Cardiac fibroblast (primary cell): ENCODE results near the gene TSPAN9.
A peak's percentile ranks its signal among the peaks of the same experiment; 100 is the strongest.

ENCODE experiments used
- DNase-seq, 2 donors: peaks; one replicate each; pipeline versions ENCODE4 v3.0.0 to v3.0.0-alpha.2; 2010; ENCODE audit warnings: low read depth in 2 of 2
- H3K4me3 ChIP-seq, 2 donors: replicated peaks in 1 of 2; 1 replicate in 1 of 2; 2 replicates in 1 of 2; pipeline ENCODE4 v1.5.1; 2011; ENCODE audit warnings: low read depth in 2 of 2, low read length in 2 of 2, mild to moderate bottlenecking in 2 of 2, moderate library complexity in 1 of 2
- TF ChIP-seq, protein P1 (sequence below): IDR thresholded peaks from one replicate; pipeline ENCODE4 v1.5.1; 2011; ENCODE audit warnings: low read depth, mild to moderate bottlenecking, low read length, inconsistent platforms

The TSPAN9 gene

DNA sequence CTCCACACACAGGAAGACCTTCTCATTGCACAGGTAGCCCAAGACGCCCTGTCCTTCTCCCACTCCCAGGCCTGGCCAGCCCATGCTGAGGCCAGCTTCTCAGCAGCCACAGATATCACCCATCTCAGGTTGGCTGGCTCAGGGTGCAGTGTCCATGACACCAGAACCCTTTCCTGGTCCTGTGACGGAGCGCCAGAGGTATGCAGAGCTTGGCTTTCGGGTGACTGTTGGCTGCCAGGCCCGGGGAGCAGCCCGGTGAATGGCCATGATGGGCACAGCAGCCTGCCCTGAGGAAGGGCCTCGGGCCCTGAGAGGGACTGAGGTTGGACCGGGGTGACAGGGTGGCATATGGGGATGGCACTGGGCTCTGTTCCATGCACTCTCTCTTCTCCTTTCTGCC lies 173.4 kb downstream of the TSPAN9 start:
- no peak overlapping the region for H3K4me3 ChIP-seq
- DNase-seq = no peak
- TF ChIP-seq, protein P1, sequence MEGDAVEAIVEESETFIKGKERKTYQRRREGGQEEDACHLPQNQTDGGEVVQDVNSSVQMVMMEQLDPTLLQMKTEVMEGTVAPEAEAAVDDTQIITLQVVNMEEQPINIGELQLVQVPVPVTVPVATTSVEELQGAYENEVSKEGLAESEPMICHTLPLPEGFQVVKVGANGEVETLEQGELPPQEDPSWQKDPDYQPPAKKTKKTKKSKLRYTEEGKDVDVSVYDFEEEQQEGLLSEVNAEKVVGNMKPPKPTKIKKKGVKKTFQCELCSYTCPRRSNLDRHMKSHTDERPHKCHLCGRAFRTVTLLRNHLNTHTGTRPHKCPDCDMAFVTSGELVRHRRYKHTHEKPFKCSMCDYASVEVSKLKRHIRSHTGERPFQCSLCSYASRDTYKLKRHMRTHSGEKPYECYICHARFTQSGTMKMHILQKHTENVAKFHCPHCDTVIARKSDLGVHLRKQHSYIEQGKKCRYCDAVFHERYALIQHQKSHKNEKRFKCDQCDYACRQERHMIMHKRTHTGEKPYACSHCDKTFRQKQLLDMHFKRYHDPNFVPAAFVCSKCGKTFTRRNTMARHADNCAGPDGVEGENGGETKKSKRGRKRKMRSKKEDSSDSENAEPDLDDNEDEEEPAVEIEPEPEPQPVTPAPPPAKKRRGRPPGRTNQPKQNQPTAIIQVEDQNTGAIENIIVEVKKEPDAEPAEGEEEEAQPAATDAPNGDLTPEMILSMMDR = no peak

DNA sequence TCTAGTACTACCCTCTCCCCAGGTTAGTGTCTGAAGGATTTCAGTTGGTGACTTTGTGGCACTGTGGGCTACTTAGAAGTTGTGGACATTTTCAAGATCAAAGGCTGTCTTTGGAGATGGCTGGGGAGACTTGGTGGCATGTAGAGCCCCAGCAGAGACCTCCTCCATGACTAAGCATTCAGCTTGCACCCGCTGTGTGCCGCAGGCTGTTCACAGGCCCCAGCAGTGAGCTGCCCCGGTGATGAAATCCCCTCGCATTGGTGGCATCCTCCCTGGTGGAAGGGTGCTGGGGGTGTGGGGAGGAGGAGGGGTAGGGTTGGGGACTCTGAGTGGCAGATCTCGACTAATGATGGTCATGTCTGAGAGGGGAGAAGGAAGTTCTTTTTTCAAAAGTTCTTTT lies 173.9 kb downstream of the TSPAN9 start:
- no peak for DNase-seq
- TF ChIP-seq, protein P1 = no peak
- H3K4me3 ChIP-seq = no peak overlapping the region

DNA sequence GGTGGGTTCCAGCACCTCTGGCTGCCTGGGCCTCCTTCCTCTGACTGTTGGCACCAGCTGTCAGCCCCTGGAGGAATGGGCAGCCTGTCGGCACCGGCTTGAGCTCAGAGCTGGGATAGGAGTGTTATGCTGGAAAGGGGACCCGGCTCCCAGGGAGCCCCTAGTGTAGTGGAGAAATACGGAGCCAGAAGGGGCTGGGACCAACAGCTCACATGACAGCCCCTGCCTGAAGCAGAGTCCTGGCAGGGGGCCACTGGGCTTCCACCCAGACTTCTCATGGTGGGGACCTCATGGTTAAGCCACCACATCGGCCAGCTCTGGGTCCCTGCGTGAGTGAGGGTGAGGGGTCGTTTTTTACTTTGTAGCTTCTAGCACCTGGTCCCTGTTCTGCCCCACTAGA lies 174.5 kb downstream of the TSPAN9 start:
- TF ChIP-seq, protein P1 = no peak
- no peak for DNase-seq
- H3K4me3 ChIP-seq = no peak overlapping the region

DNA sequence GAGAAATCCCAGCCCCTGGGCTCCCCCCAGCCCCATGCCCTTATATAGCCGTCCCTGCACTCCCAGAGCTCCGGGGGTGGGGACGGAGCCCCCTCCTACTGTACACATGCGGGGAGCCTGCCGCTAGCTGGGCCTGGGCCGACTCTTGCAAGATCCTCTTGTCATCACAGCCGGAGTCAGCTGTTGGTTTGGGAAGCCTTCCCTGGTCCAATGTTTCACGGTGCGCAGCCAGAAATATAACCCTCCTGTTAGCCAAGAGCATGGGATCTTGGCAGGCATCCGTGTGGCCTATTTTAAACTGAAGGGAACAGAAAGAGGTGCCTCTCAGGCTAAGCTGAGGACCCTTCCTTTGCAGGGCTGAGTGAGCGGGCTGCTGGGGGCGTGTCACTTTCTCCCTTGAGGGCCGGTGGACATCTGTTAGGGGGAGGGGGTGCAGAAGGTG lies 175.3 kb downstream of the TSPAN9 start:
- no peak overlapping the region for H3K4me3 ChIP-seq
- peak; percentile 15 to 85 for DNase-seq
- TF ChIP-seq, protein P1 = no peak

DNA sequence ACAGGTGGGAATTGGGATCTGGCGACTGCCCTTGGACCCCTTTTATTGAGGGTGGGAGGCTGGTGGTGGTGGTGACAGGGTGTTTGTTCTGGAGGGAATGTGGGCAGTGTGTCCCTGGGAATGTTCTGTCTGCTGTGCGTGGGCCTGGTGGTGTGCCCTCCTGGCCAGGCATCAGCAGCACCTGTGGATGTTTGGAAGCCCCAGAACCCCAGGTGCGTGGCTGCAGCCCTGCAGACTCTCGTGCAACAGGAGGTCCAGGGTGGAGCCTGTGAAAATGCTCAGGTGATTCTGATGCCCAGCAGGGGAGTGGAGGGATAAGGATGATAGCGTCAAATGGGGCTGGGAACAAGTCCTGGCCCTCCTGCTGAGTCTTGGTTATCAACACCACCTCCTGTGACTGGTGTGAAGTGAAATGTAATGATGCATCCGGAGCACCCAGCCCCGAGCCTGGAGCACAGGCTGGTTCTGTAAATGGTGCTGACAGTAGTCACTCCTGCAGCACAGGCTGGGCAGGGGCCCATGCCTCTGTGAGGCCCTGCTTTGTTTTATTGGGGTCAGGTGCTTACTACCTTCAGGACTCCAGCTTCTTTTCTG lies 176.6 kb downstream of the TSPAN9 start:
- TF ChIP-seq, protein P1 = no peak
- no peak overlapping the region for H3K4me3 ChIP-seq
- no peak for DNase-seq

DNA sequence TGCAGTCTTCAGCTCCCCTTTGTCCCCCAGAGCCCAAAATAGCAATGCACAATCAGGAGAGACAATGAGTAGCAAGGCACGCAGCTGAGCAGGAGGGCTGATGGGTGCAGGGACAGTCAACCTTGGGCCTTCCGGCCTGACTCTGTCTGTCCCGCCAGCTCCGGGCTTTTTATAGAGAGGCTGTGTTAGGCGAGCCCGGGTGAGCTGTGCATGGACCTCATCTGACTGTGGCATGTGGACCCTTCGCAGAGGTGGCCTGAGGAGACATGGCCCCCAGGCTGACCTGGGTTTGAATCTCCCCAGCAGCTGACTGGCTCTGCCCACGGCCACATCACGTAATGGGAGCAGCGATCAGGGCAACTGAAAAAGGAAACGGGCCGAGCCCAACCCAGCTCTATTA lies 177.9 kb downstream of the TSPAN9 start:
- TF ChIP-seq, protein P1 = no peak
- DNase-seq = no peak
- H3K4me3 ChIP-seq = no peak overlapping the region

DNA sequence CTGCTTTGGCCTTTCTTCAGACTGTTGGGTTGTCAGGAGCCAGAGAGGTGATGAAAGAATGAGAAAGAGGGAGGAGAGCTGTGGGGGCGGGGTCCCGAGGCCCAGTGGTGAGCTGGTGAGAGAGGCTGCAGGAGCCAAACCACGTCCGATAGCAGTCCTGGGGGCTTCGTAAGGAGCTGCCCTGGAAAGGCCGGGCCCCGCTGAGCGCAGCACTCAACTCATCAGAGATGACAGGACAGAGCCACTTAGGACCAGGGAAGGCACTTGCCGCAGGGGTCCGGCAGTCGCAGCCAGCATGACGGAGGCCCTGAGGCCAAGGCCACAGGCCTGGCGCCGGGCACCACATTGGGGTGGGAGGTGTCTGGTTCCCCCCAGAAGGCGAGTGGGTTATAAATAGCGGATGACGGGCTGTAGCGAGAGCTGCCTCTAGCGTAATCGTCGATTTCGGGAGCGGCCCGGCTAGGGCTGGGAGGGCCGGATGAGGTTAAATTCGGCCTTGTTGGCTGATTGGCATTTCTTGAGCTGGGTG lies 179.0 kb downstream of the TSPAN9 start:
- DNase-seq = no peak
- TF ChIP-seq, protein P1 = no peak
- no peak overlapping the region for H3K4me3 ChIP-seq
